Measurements from ENCODE around the gene ATAD3C. TPM values are rescaled to one million over a fixed set of nuclear protein-coding genes. Genes with fewer than 3 reads are reported as not detected.

ATAD3C gene
- total and polyA plus RNA-seq, 2 of the 4 experiments (the other 2 are of a cell fraction): not detected

DNA sequence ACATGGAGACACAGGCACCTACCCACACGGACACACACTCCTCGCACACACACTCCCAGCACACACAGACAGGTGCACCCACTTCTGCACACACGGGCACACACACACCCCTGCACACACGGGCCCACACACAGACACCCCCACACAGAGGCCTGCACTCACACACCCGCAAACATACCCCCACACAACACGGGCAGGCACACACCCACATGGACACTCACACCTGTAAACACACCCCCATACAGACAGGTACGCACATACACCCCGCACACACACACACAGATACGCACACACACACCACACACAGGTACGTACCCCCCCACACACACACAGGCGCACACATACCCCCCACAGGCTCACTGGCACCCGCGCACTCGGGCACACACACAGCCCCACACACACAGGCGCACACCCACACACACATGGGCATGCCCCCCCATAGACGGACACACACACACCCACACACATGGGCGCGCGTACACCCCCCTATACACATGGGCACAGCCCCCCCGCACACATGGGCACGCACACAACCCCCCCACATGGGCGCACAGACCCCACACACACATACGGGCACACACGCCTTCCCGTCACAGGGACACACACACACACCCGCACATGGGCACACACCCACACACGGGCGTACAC lies 68.6 kb downstream of the ATAD3C start:
- H2BK120ac ChIP-seq (ENCODE audit: low read depth, low read length): no peak overlapping the region
- H3K9ac ChIP-seq (ENCODE audit: low read depth, low read length): no peak overlapping the region
- ChIA-PET POLR2A (ENCODE audit: unreplicated experiment) (no interaction called here), CTCF (no interaction called here)
- H4K5ac ChIP-seq (ENCODE audit: low read depth, low read length): no peak overlapping the region
- H4K91ac ChIP-seq (ENCODE audit: insufficient read depth, low read depth, low read length): no peak overlapping the region
- no peak overlapping the region for H2AK9ac ChIP-seq (replicated peaks; ENCODE audit: low read depth, low read length, poor library complexity)
- H3K4me1 ChIP-seq (ENCODE audit: control insufficient read depth, insufficient read depth, low read length): no peaks in the 10 kb centered on the region
- H2BK15ac ChIP-seq (ENCODE audit: low read depth, low read length): no peak overlapping the region
- H3K9me3 ChIP-seq (ENCODE audit: control insufficient read depth, insufficient read depth, low read length): no peaks in the 10 kb centered on the region
- H3K18ac ChIP-seq (ENCODE audit: low read depth, low read length): no peak overlapping the region
- no peak for ATAC-seq (ENCODE audit: low read depth)
- H3K4ac ChIP-seq (ENCODE audit: low read depth, low read length): no peak overlapping the region
- H2AK5ac ChIP-seq (ENCODE audit: low read depth, low read length): no peak overlapping the region
- H2AFZ ChIP-seq (replicated peaks; ENCODE audit: low read length, poor library complexity): no peak overlapping the region
- H2BK20ac ChIP-seq (ENCODE audit: low read depth, low read length): no peak overlapping the region
- H3K4me3 ChIP-seq (ENCODE audit: insufficient read depth, low read depth, low read length): no peak overlapping the region
- no peaks in the 10 kb centered on the region for H3K9me1 ChIP-seq (ENCODE audit: insufficient read depth, low read length)
- in situ Hi-C loops (cut with MboI; ENCODE audit: low sequenced_read_pairs) (no loop called here), dilution Hi-C loops (cut with HindIII; ENCODE audit: low sequenced_read_pairs, unreplicated experiment) (no loop called here), intact Hi-C loops (cut with micrococcal nuclease) (no loop called here)
- no peak for DNase-seq
- no peak overlapping the region for H3K14ac ChIP-seq (replicated peaks; ENCODE audit: low read depth, low read length)
- no peak overlapping the region for H3K56ac ChIP-seq (ENCODE audit: extremely low read depth, insufficient read depth, low read length)
- H3K4me2 ChIP-seq (ENCODE audit: low read depth, low read length): no peak overlapping the region
- no peak overlapping the region for H3K27ac ChIP-seq (ENCODE audit: insufficient read depth, low read length)
- TF ChIP-seq RFX5 (IDR thresholded peaks at IDR 0.05; ENCODE audit: low read depth, low read length): no peak
- TF ChIP-seq POLR2A (IDR thresholded peaks at IDR 0.05; ENCODE audit: low read depth, low read length): no peak
- TF ChIP-seq MXI1 (IDR thresholded peaks at IDR 0.05; ENCODE audit: borderline replicate concordance, low read depth, low read length): no peak
- no peak for TF ChIP-seq CEBPB (IDR thresholded peaks at IDR 0.05; ENCODE audit: low read depth, low read length)
- TF ChIP-seq, protein P1, sequence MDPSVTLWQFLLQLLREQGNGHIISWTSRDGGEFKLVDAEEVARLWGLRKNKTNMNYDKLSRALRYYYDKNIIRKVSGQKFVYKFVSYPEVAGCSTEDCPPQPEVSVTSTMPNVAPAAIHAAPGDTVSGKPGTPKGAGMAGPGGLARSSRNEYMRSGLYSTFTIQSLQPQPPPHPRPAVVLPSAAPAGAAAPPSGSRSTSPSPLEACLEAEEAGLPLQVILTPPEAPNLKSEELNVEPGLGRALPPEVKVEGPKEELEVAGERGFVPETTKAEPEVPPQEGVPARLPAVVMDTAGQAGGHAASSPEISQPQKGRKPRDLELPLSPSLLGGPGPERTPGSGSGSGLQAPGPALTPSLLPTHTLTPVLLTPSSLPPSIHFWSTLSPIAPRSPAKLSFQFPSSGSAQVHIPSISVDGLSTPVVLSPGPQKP (IDR thresholded peaks at IDR 0.05; ENCODE audit: borderline replicate concordance, low read depth, low read length): no peak
- TF ChIP-seq MAZ (IDR thresholded peaks at IDR 0.05; ENCODE audit: borderline replicate concordance, low read depth, low read length): no peak
- TF ChIP-seq BHLHE40 (IDR thresholded peaks at IDR 0.05; ENCODE audit: low read depth, low read length): no peak
- TF ChIP-seq, protein P2, sequence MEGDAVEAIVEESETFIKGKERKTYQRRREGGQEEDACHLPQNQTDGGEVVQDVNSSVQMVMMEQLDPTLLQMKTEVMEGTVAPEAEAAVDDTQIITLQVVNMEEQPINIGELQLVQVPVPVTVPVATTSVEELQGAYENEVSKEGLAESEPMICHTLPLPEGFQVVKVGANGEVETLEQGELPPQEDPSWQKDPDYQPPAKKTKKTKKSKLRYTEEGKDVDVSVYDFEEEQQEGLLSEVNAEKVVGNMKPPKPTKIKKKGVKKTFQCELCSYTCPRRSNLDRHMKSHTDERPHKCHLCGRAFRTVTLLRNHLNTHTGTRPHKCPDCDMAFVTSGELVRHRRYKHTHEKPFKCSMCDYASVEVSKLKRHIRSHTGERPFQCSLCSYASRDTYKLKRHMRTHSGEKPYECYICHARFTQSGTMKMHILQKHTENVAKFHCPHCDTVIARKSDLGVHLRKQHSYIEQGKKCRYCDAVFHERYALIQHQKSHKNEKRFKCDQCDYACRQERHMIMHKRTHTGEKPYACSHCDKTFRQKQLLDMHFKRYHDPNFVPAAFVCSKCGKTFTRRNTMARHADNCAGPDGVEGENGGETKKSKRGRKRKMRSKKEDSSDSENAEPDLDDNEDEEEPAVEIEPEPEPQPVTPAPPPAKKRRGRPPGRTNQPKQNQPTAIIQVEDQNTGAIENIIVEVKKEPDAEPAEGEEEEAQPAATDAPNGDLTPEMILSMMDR (conservative IDR thresholded peaks at IDR 0.05; ENCODE audit: low read depth, low read length): no peak
- TF ChIP-seq NFE2L2 (IDR thresholded peaks at IDR 0.05; ENCODE audit: low read depth, low read length): no peak
- 91% methylated on average over 6 of the region's 28 CpGs; no CpG with 5 or more reads in 1 of the 2 experiments for WGBS, 2 experiments (ENCODE audit: extremely low coverage in 2 of 2, insufficient read length in 1 of 2)
- BruUV-seq (replicated peaks): no TSS peak
- H3K23ac ChIP-seq (ENCODE audit: low read depth, low read length): no peak overlapping the region
- peaks cover 4% of the 10 kb centered on the region; the same call in 1 of the 2 replicates for H4K20me1 ChIP-seq (ENCODE audit: insufficient read depth, low read length)
- peak overlapping the region; percentile 26 for H2BK5ac ChIP-seq (ENCODE audit: low read depth, low read length, poor library complexity, severe bottlenecking)
- no peak overlapping the region for H4K8ac ChIP-seq (ENCODE audit: low read depth in 2 of 2, low read length in 2 of 2)
- no peaks in the 10 kb centered on the region for H3K27me3 ChIP-seq (ENCODE audit: control insufficient read depth, insufficient read depth, low read length)
- peaks cover 28% of the 10 kb centered on the region for H3K36me3 ChIP-seq (ENCODE audit: control insufficient read depth, insufficient read depth, low read length)
- H3K79me1 ChIP-seq (ENCODE audit: low read depth in 1 of 2, low read length in 2 of 2): peaks cover 9 to 14% of the 10 kb centered on the region in 2 experiments; a peak in 3 of 4 replicates
